Breast epithelium (tissue), 4 donors: ENCODE measurements around the gene SCN1A. TPM values are rescaled to one million over a fixed set of nuclear protein-coding genes. Genes with fewer than 3 reads are reported as not detected.

Experiments
- DNase-seq, 2 donors: peaks; one replicate each; pipeline ENCODE4 v3.0.0-alpha.2; 2019; ENCODE audit warnings: low spot score in 2 of 2
- H3K27ac ChIP-seq, 2 donors: fragments of 200-600 bp; sonication (generic) in 1 of 2; one replicate each; pipeline ENCODE4 v1.5.1; 2016 to 2019; ENCODE audit warnings: mild to moderate bottlenecking in 1 of 2
- H3K27me3 ChIP-seq, 2 donors: fragments of 200-600 bp; sonication (generic) in 1 of 2; one replicate each; pipeline versions ENCODE4 v1.5.1 to v1.6.0; 2017 to 2019; ENCODE audit warnings: control low read depth in 1 of 2, mild to moderate bottlenecking in 1 of 2
- H3K36me3 ChIP-seq: fragments of 200-600 bp; one replicate; pipeline ENCODE4 v1.5.1; 2019
- H3K4me1 ChIP-seq, 2 donors: fragments of 200-600 bp; sonication (generic); one replicate each; pipeline ENCODE4 v1.5.1; 2016 to 2019; ENCODE audit warnings: control low read depth in 1 of 2
- H3K4me3 ChIP-seq, 3 donors: fragments of 200-600 bp; sonication (generic); 1 replicate in 2 of 3; 2 replicates in 1 of 3; pipeline ENCODE4 v1.5.1; 2016 to 2019; ENCODE audit warnings: mild to moderate bottlenecking in 3 of 3, moderate library complexity in 2 of 3
- H3K9me3 ChIP-seq, 2 donors: fragments of 200-600 bp; sonication (generic) in 1 of 2; one replicate each; pipeline ENCODE4 v1.5.1; 2016 to 2019; ENCODE audit warnings: control low read depth in 1 of 2
- POLR2A ChIP-seq: fragments of 450-650 bp; IDR thresholded peaks from one replicate; pipeline ENCODE4 v1.6.1; 2016; ENCODE audit warnings: antibody characterized with exemption, mild to moderate bottlenecking, moderate library complexity
- POLR2AphosphoS5 ChIP-seq, 3 donors: sonication (generic); formaldehyde crosslinking; IDR thresholded peaks; one replicate each; pipeline ENCODE4 v1.6.1; 2017; ENCODE audit warnings: antibody characterized with exemption in 3 of 3
- intact Hi-C: fragments of 100-400 bp; cut with DNase I; formaldehyde crosslinking; loops from one replicate; pipeline ENCODE4 v1.15.1; 2023; ENCODE audit warnings: low total_unique reads
- total RNA-seq, 3 donors: library from RNA; depleted of rRNA; stranded (reverse); fragments of >200 nt; gene quantifications; one replicate each; pipeline ENCODE4 v1.1.0, GENCODE V29; 2016
- TF ChIP-seq, protein P1 (sequence below), 3 donors: fragments of 450-650 bp; IDR thresholded peaks; one replicate each; pipeline ENCODE4 v1.5.1; 2016 to 2017; ENCODE audit warnings: antibody characterized with exemption in 3 of 3, mild to moderate bottlenecking in 3 of 3, moderate library complexity in 3 of 3

The SCN1A gene
- total RNA-seq, 3 donors from 2014 or later, result not detected

DNA sequence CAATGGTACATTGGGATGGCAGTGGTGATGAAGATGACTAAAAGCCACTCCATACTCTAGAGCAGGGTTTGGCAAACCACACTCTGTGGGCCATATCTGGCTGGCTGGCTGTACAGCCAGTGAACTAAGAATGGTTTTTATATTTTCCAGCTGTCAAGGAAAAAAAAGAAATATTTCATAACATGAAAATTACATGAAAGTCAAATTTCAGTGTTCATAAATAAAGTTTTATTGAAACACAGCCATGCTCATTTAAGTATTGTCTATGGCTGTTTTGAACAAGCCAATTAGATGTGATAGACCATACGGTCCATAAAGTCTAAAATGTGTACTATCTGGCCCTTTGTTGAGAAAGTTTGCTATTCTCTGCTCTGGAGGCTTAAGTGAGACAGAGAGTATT is 175.7 kb downstream of the SCN1A start:
- H3K27me3 ChIP-seq, result no peaks in the 10 kb centered on the region
- no peaks in the 10 kb centered on the region for H3K36me3 ChIP-seq
- TF ChIP-seq, protein P1, sequence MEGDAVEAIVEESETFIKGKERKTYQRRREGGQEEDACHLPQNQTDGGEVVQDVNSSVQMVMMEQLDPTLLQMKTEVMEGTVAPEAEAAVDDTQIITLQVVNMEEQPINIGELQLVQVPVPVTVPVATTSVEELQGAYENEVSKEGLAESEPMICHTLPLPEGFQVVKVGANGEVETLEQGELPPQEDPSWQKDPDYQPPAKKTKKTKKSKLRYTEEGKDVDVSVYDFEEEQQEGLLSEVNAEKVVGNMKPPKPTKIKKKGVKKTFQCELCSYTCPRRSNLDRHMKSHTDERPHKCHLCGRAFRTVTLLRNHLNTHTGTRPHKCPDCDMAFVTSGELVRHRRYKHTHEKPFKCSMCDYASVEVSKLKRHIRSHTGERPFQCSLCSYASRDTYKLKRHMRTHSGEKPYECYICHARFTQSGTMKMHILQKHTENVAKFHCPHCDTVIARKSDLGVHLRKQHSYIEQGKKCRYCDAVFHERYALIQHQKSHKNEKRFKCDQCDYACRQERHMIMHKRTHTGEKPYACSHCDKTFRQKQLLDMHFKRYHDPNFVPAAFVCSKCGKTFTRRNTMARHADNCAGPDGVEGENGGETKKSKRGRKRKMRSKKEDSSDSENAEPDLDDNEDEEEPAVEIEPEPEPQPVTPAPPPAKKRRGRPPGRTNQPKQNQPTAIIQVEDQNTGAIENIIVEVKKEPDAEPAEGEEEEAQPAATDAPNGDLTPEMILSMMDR (IDR thresholded peaks at IDR 0.05), result no peak
- no peak for TF ChIP-seq POLR2AphosphoS5 (IDR thresholded peaks at IDR 0.05)
- TF ChIP-seq POLR2A, result no peak
- H3K4me3 ChIP-seq, result peak overlapping the region in 1 of 3 donors; percentile 79
- DNase-seq, result no peak
- intact Hi-C loops, result loop anchor here (2.0 kb wide), 1 partner anchor 27 kb away; no protein-coding TSS in a partner anchor
- no peaks in the 10 kb centered on the region for H3K9me3 ChIP-seq
- peaks cover 0 to 5% of the 10 kb centered on the region in 2 donors for H3K4me1 ChIP-seq
- H3K27ac ChIP-seq, result peak overlapping the region in 1 of 2 donors; percentile 89

- Histone ChIP-seq H3K27ac (no peak overlapping the region), H3K9me3 (no peaks in the 10 kb centered on the region), H3K27me3 (no peaks in the 10 kb centered on the region), H3K4me3 (no peak overlapping the region), H3K36me3 (no peaks in the 10 kb centered on the region), H3K4me1 (peaks cover 0 to 5% of the 10 kb centered on the region in 2 donors)
- TF ChIP-seq POLR2A (no peak), POLR2AphosphoS5 (IDR thresholded peaks at IDR 0.05) (no peak)
- TF ChIP-seq, protein P1 (IDR thresholded peaks at IDR 0.05), result no peak
- no peak for DNase-seq
- intact Hi-C loops, result no loop called here
Observed at GRCh38 chr2:165950438-165950837, 177.4 kb downstream of the SCN1A start.

DNA sequence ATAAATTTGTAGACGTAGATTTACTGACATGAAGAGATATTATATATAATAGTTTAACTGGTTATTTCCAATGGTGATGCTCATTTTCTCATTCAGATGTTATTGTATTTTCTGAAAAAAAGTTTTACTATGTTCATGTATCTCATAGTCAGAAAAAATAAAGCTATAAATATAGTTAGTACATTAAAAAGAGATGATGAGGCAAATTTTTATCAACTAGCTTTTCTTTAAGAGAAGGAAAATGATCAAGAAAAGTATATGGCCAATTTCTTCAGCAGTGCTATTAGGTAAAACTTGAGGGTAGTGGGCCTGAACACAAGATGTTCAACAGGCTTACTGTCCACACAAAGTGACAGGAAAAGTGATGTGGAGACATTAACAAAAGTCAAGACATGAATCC is 186.0 kb downstream of the SCN1A start:
- H3K4me1 ChIP-seq, result no peaks in the 10 kb centered on the region
- H3K27me3 ChIP-seq, result no peaks in the 10 kb centered on the region
- no peaks in the 10 kb centered on the region for H3K9me3 ChIP-seq
- no peak for DNase-seq
- no peak overlapping the region for H3K4me3 ChIP-seq
- H3K27ac ChIP-seq, result no peak overlapping the region
- TF ChIP-seq POLR2AphosphoS5 (IDR thresholded peaks at IDR 0.05) (no peak), POLR2A (no peak)
- TF ChIP-seq, protein P1 (IDR thresholded peaks at IDR 0.05), result no peak
- peaks cover 8% of the 10 kb centered on the region for H3K36me3 ChIP-seq
- intact Hi-C loops, result loop anchor here (5.0 kb wide), 1 partner anchor 440 kb away; no protein-coding TSS in a partner anchor

DNA sequence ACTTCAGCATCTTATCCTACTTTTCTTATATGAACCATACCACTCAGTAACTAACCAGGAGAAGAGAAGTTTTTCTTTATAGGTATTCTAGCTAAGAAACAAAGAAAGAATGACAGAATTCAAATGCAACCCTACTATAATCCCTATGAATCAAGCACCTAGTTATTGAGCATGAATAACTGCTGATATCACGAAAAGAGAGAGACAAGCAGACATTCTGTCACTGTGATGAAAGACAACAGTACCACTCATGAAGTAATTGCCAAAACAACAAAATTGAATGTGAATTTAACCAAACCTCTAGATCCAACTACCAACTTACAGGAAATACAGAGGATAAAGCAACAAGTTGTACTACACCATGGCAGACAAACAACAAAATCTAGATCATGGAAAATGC is 189.6 kb downstream of the SCN1A start:
- intact Hi-C loops, result no loop called here
- Histone ChIP-seq H3K9me3 (no peaks in the 10 kb centered on the region), H3K4me3 (no peak overlapping the region), H3K36me3 (peaks cover 11% of the 10 kb centered on the region), H3K27me3 (no peaks in the 10 kb centered on the region), H3K4me1 (no peaks in the 10 kb centered on the region), H3K27ac (no peak overlapping the region)
- no peak for DNase-seq
- TF ChIP-seq, protein P1 (IDR thresholded peaks at IDR 0.05), result no peak

Other genes starting within 250 kb of the SCN1A start
- 10 to 100 TPM; 28.6 to 54.3 (median 49.8) TPM for gene TTC21B, start 174.2 kb downstream of the SCN1A start, total RNA-seq
- 10 to 100 TPM in 1 of 3 donors, 1 to 10 TPM in 2; 2.0 to 12.5 (median 3.5) TPM for gene SCN9A, start 247.9 kb upstream of the SCN1A start, total RNA-seq